Motor neuron (in vitro differentiated cells): ENCODE measurements around the gene FUT7. TPM values are rescaled to one million over a fixed set of nuclear protein-coding genes. Genes with fewer than 3 reads are reported as not detected.
A peak's percentile ranks its signal among the peaks of the same experiment; 100 is the strongest.

ENCODE experiments used
- ATAC-seq, 8 experiments: fragments of 200-7000 bp; cut with Tn5 transposase; replicated peaks in 6 of 8; 2 replicates each; pipeline ENCODE4 v1.8.0; 2021; ENCODE audit warnings: mild to moderate bottlenecking in 8 of 8, moderate library complexity in 8 of 8
- H3K27ac ChIP-seq, 2 donors: fragments of 250-450 bp; sonication (Bioruptor Pico); 2 replicates each; pipeline ENCODE4 v1.9.0; 2021; ENCODE audit warnings: antibody characterized with exemption in 2 of 2, mild to moderate bottlenecking in 2 of 2, moderate library complexity in 1 of 2
- H3K4me1 ChIP-seq, 2 donors: fragments of 250-450 bp; sonication (Bioruptor Pico); replicated peaks in 1 of 2; 2 replicates each; pipeline ENCODE4 v1.6.1; 2021; ENCODE audit warnings: antibody characterized with exemption in 2 of 2, mild to moderate bottlenecking in 2 of 2, moderate library complexity in 1 of 2
- H3K4me3 ChIP-seq, 5 donors: fragments of 250-450 bp; sonication (Bioruptor Pico); 2 replicates each; pipeline ENCODE4 v1.9.0; 2021; ENCODE audit warnings: antibody characterized with exemption in 5 of 5, mild to moderate bottlenecking in 5 of 5, moderate library complexity in 4 of 5
- WGBS, 10 experiments: fragments of 450-650 bp; shearing (Covaris generic); methylation state at CpG; one replicate each; pipeline ENCODE4 v1.0.0; 2022; 5-methylcytosine and 5-hydroxymethylcytosine counted together
- in situ Hi-C, 9 experiments: fragments of 400-800 bp; cut with MboI; loops; one replicate each; pipeline ENCODE4 v1.15.0; 2021; ENCODE audit warnings: low sequenced_read_pairs in 9 of 9, low pct_unique_long_range_greater_than_20kb in 2 of 9; ENCODE audit not compliant: unreplicated experiment in 9 of 9
- total RNA-seq, 8 experiments: library from RNA; unstranded; fragments of 300-600 nt; gene quantifications; 2 replicates each; pipeline versions ENCODE4 v1.2.3 to v1.2.4, GENCODE V29; 2022

Gene FUT7
- total RNA-seq, 8 experiments from 2014 or later = 0.08 to 1.0 (median 0.25) TPM; not detected in 1

- 60 to 80% methylated on average over 1 of the region's 2 CpGs; no CpG with 5 or more reads in 8 of the 10 experiments for WGBS, 10 experiments
- in situ Hi-C loops = no loop called here
- ATAC-seq = no peak
- peak overlapping the region in 3 of 5 donors; percentile 46 to 58 (median 51) for H3K4me3 ChIP-seq
- peaks cover 11 to 15% of the 10 kb centered on the region in 2 donors for H3K4me1 ChIP-seq
- H3K27ac ChIP-seq = peak overlapping the region; percentile 61 to 88
Measured at GRCh38 chr9:137071282-137071681, 39.4 kb upstream of the FUT7 start.

DNA sequence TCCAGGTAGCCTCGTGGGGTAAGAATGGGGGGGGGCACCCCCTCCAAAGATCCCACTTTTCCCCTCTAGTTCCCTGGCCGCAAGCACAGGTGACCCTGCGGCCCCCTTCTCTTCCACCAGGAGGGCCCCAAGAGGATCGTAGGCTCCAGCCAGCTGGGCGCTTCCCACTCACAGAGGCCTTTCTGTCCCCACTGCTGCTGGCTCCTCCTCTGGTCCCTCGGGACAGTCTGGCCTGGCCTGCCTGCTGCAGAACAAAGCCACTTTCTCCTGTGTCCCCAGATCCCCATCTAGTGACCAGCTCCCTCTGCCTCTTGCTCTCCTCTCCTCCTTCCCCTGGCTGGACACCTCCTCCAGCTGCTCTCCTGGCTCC lies 39.0 kb upstream of the FUT7 start:
- H3K4me1 ChIP-seq = peaks cover 11 to 15% of the 10 kb centered on the region in 2 donors
- ATAC-seq = peak; percentile 7 to 81 (median 72)
- in situ Hi-C loops = no loop called here
- peak overlapping the region; percentile 38 to 58 (median 46) for H3K4me3 ChIP-seq
- H3K27ac ChIP-seq = peak overlapping the region; percentile 61 to 88
- WGBS, 10 experiments = 0 to 10% methylated on average over 1 to 2 of the region's 6 CpGs; no CpG with 5 or more reads in 8 of the 10 experiments

DNA sequence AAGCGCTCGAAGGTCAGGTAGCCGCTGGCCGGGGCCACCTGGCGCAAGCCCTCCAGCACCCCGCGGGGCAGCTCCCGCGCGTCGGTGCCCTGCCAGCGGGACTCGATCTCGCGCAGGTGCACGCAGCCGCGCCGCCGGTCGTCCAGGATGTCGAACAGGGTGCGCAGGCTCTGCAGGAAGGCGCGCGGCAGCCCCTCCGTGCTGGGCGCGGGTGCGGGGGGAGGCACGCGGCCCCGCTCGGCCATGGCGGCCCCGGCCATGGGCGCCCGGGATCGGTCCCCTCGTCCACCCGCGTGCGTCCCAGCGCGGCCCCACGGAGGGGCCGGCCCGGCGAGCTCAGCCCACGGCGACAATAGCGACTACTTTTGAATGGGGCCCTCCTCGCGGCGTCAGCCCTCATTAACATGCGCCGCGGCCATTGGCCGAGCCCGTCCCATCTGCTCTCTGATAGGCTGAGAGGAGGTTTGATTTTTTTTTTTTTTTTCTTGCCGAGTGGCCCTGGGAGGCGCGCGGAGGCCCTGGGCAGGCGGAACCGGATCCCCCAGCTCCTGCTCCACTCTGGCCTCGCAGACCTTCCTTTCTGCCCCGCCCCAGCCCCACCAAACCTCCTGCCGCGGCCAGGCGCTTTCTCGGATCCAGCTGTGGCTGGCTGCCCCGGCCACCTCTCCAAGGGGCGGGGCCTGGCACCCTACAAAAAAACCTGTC lies 38.5 kb upstream of the FUT7 start, which contains the start of gene SAPCD2:
SAPCD2 (minus strand) TSS at position 357 of the 705 bp plus-strand sequence; CDS start at position 260, 97 bp downstream.
- in situ Hi-C loops = no loop called here
- peaks cover 11 to 15% of the 10 kb centered on the region in 2 donors for H3K4me1 ChIP-seq
- H3K4me3 ChIP-seq = peak within 1 kb of the TSS; percentile 38 to 58 (median 46)
- H3K27ac ChIP-seq = peak within 1 kb of the TSS; percentile 61 to 88
- whole genome bisulfite sequencing, 10 experiments = 0 to 7% methylated on average over 1 to 14 of the region's 74 CpGs; no CpG with 5 or more reads in 8 of the 10 experiments
- peak; percentile 89 to 97 (median 92) for ATAC-seq

- no peak overlapping the region for H3K27ac ChIP-seq
- peak in 4 of 8 experiments; percentile 2 to 27 (median 4) for ATAC-seq
- WGBS, 10 experiments = 0 to 20% (median 5%) methylated on average over 1 to 11 of the region's 52 CpGs; no CpG with 5 or more reads in 6 of the 10 experiments
- peak overlapping the region; percentile 38 to 58 (median 46) for H3K4me3 ChIP-seq
- in situ Hi-C loops = no loop called here
- H3K4me1 ChIP-seq = peaks cover 11 to 15% of the 10 kb centered on the region in 2 donors
Measured at GRCh38 chr9:137069508-137070091, 37.7 kb upstream of the FUT7 start.

DNA sequence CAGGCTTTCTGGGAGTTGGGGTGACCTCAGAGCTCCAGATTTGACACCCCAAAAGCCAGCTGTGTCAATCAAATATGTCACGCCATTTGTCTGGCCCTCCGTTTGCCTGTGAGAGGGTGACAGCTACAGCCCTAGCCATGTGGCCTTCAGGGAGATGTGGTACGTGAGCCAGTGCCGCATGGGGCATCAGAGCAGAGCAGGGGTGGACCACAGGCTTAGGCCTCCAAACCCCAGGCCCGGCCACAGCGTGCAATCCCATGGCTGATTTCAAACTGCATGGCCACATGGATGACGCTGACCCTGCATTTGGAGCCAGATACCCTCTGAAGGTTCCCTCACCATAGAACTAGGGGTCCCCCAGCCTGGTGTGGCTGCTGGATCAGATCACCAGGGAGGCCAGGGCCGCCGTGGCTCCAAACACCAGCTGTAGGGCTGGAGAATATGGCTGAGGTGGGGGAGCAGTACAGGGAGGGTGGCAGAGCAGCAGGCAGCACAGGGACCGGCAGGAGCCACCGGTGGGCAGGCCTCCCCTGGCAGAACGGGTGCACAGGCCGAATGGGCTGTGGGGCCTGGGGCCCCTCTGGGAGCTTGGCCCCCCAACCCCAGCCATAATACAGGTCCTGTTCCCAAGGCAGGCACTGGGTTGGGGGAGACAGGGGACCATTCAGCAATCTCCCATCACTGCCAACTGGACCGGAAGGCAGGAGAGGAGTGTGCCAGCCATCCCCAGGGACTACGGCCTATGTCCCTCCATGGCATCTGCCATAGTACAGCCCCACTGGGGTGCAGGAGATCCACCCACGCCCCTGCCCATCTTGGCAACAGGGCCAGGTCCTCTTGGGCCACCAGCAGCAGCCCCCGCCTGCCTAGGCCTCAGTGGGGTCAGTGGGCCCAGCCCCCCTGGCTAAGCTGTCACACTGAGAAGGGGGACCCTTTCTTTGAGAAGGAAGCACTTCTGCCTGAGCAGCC lies 36.9 kb upstream of the FUT7 start:
- peak overlapping the region in 4 of 5 donors; percentile 38 to 58 (median 48) for H3K4me3 ChIP-seq
- in situ Hi-C loops = no loop called here

GRCh38 chr9:137067860-137068538 lies 36.1 kb upstream of the FUT7 start:
- Histone ChIP-seq H3K4me3 (peak overlapping the region in 1 of 5 donors; percentile 58), H3K4me1 (peaks cover 11 to 15% of the 10 kb centered on the region in 2 donors), H3K27ac (no peak overlapping the region)
- WGBS, 10 experiments = 32 to 100% (median 67%) methylated on average over 2 to 6 of the region's 12 CpGs; no CpG with 5 or more reads in 5 of the 10 experiments
- ATAC-seq = peak in 3 of 8 experiments; percentile 7 to 51 (median 15)
- in situ Hi-C loops = no loop called here

More for the DNA sequence above, 36.9 kb upstream of the FUT7 start:
- H3K4me1 ChIP-seq = peaks cover 11 to 15% of the 10 kb centered on the region in 2 donors
- WGBS, 10 experiments = 50 to 93% (median 80%) methylated on average over 1 to 4 of the region's 17 CpGs; no CpG with 5 or more reads in 7 of the 10 experiments
- ATAC-seq = no peak
- no peak overlapping the region for H3K27ac ChIP-seq

DNA sequence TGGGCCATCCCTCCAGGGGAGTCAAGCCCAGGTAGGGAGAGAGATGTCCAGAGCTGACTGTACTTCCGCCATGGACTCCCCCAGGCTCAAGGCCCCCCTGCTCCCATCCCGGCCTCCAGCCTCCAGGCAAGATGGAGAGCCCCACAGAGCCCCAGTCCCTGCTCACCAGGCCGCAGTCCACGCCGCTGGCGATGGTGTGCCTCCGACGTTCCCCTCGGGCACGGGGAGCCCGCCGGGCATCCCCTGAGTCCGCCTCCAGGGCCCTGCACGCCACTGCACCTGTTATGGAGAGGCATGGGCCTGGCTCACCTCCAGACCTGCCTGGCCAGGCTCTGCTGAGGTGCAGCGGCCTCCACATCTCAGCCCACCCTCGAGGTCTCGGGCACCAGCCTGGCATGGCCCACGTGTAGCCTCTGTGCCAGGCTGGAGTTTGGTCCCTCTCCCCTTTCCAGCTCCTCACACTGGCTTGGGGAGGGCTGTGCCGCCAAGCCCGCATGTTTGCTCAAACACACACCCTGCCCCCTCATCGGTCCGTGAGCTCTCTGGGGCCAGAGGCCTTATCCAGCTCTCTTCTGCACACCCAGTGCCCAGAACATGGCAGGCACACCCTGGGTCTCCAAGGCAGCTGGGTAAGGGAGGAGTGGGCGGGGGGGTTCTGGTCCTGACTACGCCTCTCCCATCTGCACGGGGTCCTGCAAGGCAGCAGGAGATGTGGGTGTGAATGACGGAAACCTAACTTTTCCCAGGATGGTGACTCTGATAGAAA lies 34.4 kb upstream of the FUT7 start:
- Histone ChIP-seq H3K27ac (no peak overlapping the region), H3K4me3 (no peak overlapping the region), H3K4me1 (peaks cover 6 to 10% of the 10 kb centered on the region in 2 donors)
- in situ Hi-C loops = no loop called here
- WGBS, 10 experiments = 80 to 99% (median 87%) methylated on average over 4 to 14 of the region's 26 CpGs; no CpG with 5 or more reads in 7 of the 10 experiments
- ATAC-seq = no peak

GRCh38 chr9:137065336-137065967 lies 33.6 kb upstream of the FUT7 start:
- in situ Hi-C loops = no loop called here
- Histone ChIP-seq H3K4me3 (no peak overlapping the region), H3K27ac (no peak overlapping the region), H3K4me1 (peaks cover 0 to 4% of the 10 kb centered on the region in 2 donors)
- ATAC-seq = no peak
- WGBS, 10 experiments = 87 to 100% (median 100%) methylated on average over 1 to 10 of the region's 23 CpGs; no CpG with 5 or more reads in 5 of the 10 experiments

DNA sequence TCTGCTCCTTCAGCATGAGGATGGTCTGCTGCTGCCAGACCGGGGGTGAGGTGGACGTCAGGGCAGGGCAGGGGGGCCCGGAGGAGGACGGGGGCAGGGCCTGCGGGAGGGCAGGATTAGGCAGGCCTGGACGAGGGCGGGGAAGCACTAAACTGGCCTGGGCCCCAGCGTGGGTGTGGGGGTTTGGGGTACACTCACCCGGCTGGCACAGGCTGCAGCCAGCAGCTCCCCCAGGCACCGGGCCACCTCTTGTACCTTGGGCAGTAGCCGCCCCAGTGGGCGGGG lies 32.9 kb upstream of the FUT7 start:
- no peak for ATAC-seq
- H3K4me3 ChIP-seq = no peak overlapping the region
- peaks cover 0 to 4% of the 10 kb centered on the region in 2 donors for H3K4me1 ChIP-seq
- no peak overlapping the region for H3K27ac ChIP-seq
- in situ Hi-C loops = no loop called here
- WGBS, 10 experiments = no CpG with 5 or more reads among the region's 12 CpGs

DNA sequence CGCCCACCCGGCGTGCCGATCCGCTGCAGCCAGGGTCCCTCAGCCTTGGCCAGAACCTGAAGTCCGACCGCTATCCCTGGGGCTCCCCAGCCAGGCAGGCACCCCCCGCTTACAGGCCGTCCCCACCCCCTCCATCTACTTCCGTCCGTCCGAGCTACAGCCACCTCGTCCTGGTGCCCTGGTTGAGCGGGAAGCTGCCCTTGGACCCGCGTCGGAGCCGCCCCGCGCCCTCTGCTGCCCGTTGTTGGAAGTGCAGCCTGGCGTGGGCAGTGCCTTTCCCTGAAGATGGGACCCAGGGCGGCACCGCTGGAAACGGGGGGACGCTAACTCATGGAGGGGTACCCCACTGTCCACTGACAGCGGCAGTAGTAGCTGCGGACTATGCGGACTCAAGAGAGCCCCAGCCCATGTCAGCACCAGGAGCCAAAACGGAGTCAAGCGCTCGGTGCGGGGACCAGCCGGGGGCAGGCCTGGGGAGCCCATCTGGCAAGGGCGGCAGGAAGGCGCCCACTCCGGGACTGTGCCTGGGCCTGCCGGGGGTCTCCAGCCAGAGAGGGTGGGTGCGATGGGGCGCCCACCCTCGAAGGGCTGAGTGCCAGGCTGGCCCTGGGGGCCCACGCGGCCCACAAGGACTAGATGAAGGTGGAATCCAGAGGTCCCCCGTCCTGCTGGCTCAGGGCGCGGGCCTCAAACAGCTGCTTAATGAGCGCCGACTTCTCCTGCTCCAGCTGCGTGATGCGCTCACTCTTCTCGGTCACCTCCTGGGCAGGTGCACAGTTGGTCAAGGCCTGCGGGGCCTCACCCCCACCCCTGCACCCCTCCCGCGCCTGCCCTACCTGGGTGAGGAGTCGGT lies 32.4 kb upstream of the FUT7 start:
- in situ Hi-C loops = no loop called here
- Histone ChIP-seq H3K4me3 (no peak overlapping the region), H3K4me1 (peaks cover 0 to 4% of the 10 kb centered on the region in 2 donors), H3K27ac (no peak overlapping the region)
- ATAC-seq = peak; percentile 50 to 85 (median 64)
- 0 to 87% (median 0%) methylated on average over 1 to 10 of the region's 55 CpGs; no CpG with 5 or more reads in 7 of the 10 experiments for WGBS, 10 experiments
